SK-N-SH treated with all-trans-retinoic acid at 6 μM for 48 hours (cell line): ENCODE data around the gene PAFAH1B1.

Experiments
- ARNTL ChIP-seq: fragments of 450-650 bp; formaldehyde crosslinking; IDR thresholded peaks from 2 replicates; pipeline ENCODE4 v1.5.0; 2020; ENCODE audit warnings: low read depth, mild to moderate bottlenecking, moderate library complexity, borderline replicate concordance
- CSDC2 ChIP-seq: fragments of 250-450 bp; sonication (Bioruptor Pico); IDR thresholded peaks from 2 replicates; pipeline ENCODE4 v1.5.0; 2020; ENCODE audit warnings: mild to moderate bottlenecking, moderate library complexity
- ESRRG ChIP-seq: fragments of 250-450 bp; sonication (Bioruptor Pico); IDR thresholded peaks from 2 replicates; pipeline ENCODE4 v1.6.1; 2021; ENCODE audit warnings: mild to moderate bottlenecking
- GLIS3 ChIP-seq: fragments of 250-450 bp; sonication (Bioruptor Pico); IDR thresholded peaks from 2 replicates; pipeline ENCODE4 v1.5.0; 2020; ENCODE audit warnings: mild to moderate bottlenecking, moderate library complexity
- RARB ChIP-seq: fragments of 250-450 bp; sonication (Bioruptor Pico); IDR thresholded peaks from 2 replicates; pipeline ENCODE4 v1.8.0; 2021; ENCODE audit warnings: mild to moderate bottlenecking, moderate library complexity
- SNAI2 ChIP-seq: fragments of 250-450 bp; sonication (Bioruptor Pico); IDR thresholded peaks from 2 replicates; pipeline ENCODE4 v1.5.0; 2020; ENCODE audit warnings: mild to moderate bottlenecking, moderate library complexity
- TCF4 ChIP-seq: fragments of 250-450 bp; sonication (Bioruptor Pico); IDR thresholded peaks from 2 replicates; pipeline ENCODE4 v1.8.0; 2021; ENCODE audit warnings: mild to moderate bottlenecking, moderate library complexity, borderline replicate concordance
- TOX ChIP-seq: fragments of 250-450 bp; sonication (Bioruptor Pico); IDR thresholded peaks from 2 replicates; pipeline ENCODE4 v1.8.0; 2021; ENCODE audit warnings: mild to moderate bottlenecking, moderate library complexity, borderline replicate concordance
- ZFP3 ChIP-seq: fragments of 250-450 bp; sonication (Bioruptor Pico); IDR thresholded peaks from 2 replicates; pipeline ENCODE4 v1.5.0; 2020; ENCODE audit warnings: mild to moderate bottlenecking, moderate library complexity
- ZFP30 ChIP-seq: fragments of 450-650 bp; formaldehyde crosslinking; IDR thresholded peaks from 2 replicates; pipeline ENCODE4 v1.5.0; 2022; ENCODE audit warnings: mild to moderate bottlenecking, moderate library complexity
- ZNF70 ChIP-seq: fragments of 450-650 bp; formaldehyde crosslinking; IDR thresholded peaks from 2 replicates; pipeline ENCODE4 v1.5.0; 2020; ENCODE audit warnings: mild to moderate bottlenecking, moderate library complexity
- ZNF8 ChIP-seq: fragments of 450-650 bp; formaldehyde crosslinking; IDR thresholded peaks from 2 replicates; pipeline ENCODE4 v1.5.0; 2020; ENCODE audit warnings: mild to moderate bottlenecking, moderate library complexity
- TF ChIP-seq, protein P1 (sequence below): fragments of 250-450 bp; sonication (Bioruptor Pico); IDR thresholded peaks from 2 replicates; pipeline ENCODE4 v1.5.1; 2020; ENCODE audit warnings: low read depth, mild to moderate bottlenecking, moderate library complexity
- TF ChIP-seq, protein P2 (sequence below): fragments of 250-450 bp; sonication (Bioruptor Pico); IDR thresholded peaks from 2 replicates; pipeline ENCODE4 v1.8.0; 2020; ENCODE audit warnings: mild to moderate bottlenecking, moderate library complexity, borderline replicate concordance

DNA sequence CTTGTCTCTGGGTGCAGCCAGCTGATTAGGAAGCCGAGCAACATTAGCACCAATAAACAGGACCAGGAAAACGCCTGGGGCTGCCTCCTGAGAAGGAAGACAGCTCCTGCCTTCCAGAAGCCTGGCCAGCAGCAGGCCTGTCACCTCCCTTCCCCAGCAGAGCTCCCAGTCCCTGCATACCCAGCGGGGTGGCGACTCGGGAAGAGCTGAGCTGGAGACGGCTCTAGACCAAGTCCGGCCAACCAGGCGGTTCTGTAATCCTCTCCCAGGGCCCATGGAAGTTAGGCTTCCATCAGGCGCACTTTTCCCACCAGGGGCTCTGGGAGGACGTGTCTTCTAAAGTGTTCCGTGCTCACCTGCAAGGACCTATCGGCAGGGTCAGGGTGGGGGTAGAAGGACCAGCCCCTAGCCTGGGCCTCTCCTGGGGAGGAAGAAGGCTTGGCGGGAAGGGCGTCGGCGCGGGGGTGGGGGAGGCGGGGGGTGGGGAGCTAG, 130.1 kb downstream of the PAFAH1B1 start:
- TF ChIP-seq ARNTL (CRISPR knock-in tag) (no peak), ZNF8 (CRISPR knock-in tag) (no peak), ZFP30 (CRISPR knock-in tag) (no peak), ZFP3 (no peak), TCF4 (CRISPR knock-in tag) (no peak), GLIS3 (CRISPR knock-in tag) (no peak), TOX (no peak), SNAI2 (no peak), RARB (CRISPR knock-in tag) (no peak), CSDC2 (no peak), ESRRG (no peak), ZNF70 (CRISPR knock-in tag) (no peak)
- TF ChIP-seq, protein P1, sequence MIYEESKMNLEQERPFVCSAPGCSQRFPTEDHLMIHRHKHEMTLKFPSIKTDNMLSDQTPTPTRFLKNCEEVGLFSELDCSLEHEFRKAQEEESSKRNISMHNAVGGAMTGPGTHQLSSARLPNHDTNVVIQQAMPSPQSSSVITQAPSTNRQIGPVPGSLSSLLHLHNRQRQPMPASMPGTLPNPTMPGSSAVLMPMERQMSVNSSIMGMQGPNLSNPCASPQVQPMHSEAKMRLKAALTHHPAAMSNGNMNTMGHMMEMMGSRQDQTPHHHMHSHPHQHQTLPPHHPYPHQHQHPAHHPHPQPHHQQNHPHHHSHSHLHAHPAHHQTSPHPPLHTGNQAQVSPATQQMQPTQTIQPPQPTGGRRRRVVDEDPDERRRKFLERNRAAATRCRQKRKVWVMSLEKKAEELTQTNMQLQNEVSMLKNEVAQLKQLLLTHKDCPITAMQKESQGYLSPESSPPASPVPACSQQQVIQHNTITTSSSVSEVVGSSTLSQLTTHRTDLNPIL (CRISPR knock-in tag), result no peak
- TF ChIP-seq, protein P2, sequence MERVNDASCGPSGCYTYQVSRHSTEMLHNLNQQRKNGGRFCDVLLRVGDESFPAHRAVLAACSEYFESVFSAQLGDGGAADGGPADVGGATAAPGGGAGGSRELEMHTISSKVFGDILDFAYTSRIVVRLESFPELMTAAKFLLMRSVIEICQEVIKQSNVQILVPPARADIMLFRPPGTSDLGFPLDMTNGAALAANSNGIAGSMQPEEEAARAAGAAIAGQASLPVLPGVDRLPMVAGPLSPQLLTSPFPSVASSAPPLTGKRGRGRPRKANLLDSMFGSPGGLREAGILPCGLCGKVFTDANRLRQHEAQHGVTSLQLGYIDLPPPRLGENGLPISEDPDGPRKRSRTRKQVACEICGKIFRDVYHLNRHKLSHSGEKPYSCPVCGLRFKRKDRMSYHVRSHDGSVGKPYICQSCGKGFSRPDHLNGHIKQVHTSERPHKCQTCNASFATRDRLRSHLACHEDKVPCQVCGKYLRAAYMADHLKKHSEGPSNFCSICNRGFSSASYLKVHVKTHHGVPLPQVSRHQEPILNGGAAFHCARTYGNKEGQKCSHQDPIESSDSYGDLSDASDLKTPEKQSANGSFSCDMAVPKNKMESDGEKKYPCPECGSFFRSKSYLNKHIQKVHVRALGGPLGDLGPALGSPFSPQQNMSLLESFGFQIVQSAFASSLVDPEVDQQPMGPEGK (CRISPR knock-in tag), result no peak
